ENCODE measurements around the gene QRICH1. TPM values are rescaled to one million over a fixed set of nuclear protein-coding genes. Genes with fewer than 3 reads are reported as not detected.

QRICH1 gene
- total RNA-seq, 1 donor from 2014 or later: 53.6 TPM

GRCh38 chr3:49076646-49077045, 17.2 kb downstream of the QRICH1 start:
- no peak for DNase-seq (ENCODE audit: low read depth)
- TF ChIP-seq CTCF (conservative IDR thresholded peaks at IDR 0.05; ENCODE audit: low read depth, low read length): no peak
- no peak overlapping the region for H3K4me3 ChIP-seq (ENCODE audit: low read depth, low read length)

DNA sequence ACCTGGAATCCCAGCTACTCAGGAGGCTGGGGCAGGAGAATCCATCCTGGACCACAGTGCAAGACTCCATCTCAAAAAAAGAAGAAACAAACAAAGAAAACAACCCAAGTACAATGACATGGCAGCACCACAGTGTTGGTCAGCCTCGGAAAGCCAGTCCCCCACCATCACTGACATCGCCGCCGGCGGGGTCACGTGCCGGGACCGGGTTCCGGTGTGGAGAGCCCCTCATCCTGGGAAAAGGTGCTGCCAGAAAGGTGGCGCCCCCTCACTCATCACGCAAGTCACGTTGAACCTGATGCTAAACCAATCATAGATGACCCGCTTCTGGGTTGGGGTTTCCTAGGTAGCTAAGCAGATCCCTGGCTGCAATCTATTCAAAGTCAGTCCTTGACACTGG, 17.8 kb downstream of the QRICH1 start:
- no peak overlapping the region for H3K4me3 ChIP-seq (ENCODE audit: low read depth, low read length)
- no peak for TF ChIP-seq CTCF (conservative IDR thresholded peaks at IDR 0.05; ENCODE audit: low read depth, low read length)
- no peak for DNase-seq (ENCODE audit: low read depth)

DNA sequence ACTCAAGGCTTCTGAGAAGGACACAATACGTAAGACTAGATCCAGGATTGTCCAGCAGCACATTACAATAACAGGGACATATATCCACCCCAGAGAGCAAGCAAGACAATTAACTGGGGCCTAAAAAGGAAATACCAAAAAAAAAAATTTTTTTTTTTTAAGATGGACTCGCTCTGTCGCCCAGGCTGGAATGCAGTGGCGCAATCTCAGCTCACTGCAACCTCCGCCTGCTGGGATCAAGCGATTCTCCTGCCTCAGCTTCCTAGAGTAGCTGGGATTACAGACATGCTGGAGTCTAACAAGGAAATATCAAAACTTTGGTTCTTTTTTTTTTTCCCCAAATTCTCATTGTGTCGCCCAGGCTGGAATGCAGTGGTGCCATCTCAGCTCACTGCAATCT, 35.9 kb downstream of the QRICH1 start:
- TF ChIP-seq CTCF (conservative IDR thresholded peaks at IDR 0.05; ENCODE audit: low read depth, low read length): no peak
- no peak for DNase-seq (ENCODE audit: low read depth)
- no peak overlapping the region for H3K4me3 ChIP-seq (ENCODE audit: low read depth, low read length)

DNA sequence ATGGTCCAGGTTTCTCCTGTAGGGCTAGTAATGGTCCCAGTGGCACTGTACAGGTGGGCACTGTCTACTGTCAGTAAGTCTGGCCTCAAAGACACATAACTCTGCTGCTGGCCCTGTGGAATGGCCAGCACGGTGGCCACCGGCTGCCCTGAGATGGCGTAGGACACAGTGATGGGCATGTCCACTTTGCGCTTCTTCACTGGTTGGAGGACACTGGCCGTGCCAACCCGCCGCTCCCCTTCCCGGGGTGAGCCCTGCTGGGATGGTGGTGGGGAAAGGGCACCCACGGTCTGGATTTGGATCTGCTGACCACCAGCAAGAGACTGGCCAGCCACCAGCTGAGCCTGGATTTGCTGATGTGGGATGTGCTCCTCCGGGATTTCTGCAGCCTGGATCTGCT, 36.6 kb downstream of the QRICH1 start:
- no peak overlapping the region for H3K4me3 ChIP-seq (ENCODE audit: low read depth, low read length)
- TF ChIP-seq CTCF (conservative IDR thresholded peaks at IDR 0.05; ENCODE audit: low read depth, low read length): no peak
- no peak for DNase-seq (ENCODE audit: low read depth)

DNA sequence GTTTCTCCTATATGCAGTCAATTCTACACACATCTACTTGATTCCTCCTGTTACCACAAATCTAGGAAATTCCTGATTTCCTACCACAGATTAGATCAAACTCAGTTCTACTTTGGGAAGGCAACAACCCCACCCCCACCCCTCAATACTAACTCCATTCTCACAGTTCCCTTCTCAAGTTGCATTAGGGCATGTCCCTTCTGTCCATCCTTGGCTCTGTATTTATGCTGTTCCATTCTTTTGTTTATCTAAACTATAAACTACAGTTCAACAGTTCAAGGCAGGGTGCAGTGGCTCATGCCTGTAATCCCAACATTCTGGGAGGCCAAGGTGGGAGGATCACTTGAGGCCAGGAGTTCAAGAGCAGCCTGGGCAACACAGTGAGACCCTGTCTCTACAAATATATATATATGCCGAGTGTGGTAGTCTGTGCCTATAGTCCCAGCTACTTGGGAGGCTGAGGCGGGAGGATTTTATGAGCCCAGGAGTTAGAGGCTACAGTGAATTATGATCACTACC, 39.5 kb downstream of the QRICH1 start:
- H3K4me3 ChIP-seq (ENCODE audit: low read depth, low read length): no peak overlapping the region
- TF ChIP-seq CTCF (conservative IDR thresholded peaks at IDR 0.05; ENCODE audit: low read depth, low read length): no peak

DNA sequence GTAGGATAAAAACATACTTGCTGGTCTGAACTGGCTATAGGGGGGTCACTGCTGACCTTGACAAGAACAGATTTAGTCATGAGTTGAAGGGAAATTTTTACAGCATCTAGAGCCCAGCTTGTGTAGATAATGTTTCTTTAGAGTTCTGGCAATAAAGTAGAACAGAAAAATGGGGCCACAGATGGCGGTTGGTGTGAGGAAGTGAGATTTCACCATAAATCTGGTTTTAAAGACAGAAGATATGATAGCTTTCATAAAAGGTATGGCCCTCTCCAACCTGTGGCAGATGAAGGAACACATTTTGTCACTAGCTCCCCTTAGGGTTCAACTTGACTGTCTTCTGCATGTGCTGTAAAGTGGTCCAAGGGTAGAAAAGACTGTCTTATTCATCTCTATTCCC, 40.3 kb downstream of the QRICH1 start:
- H3K4me3 ChIP-seq (ENCODE audit: low read depth, low read length): no peak overlapping the region
- TF ChIP-seq CTCF (conservative IDR thresholded peaks at IDR 0.05; ENCODE audit: low read depth, low read length): no peak
- no peak for DNase-seq (ENCODE audit: low read depth)

More for the DNA sequence above, 39.5 kb downstream of the QRICH1 start:
- DNase-seq (ENCODE audit: low read depth): no peak

DNA sequence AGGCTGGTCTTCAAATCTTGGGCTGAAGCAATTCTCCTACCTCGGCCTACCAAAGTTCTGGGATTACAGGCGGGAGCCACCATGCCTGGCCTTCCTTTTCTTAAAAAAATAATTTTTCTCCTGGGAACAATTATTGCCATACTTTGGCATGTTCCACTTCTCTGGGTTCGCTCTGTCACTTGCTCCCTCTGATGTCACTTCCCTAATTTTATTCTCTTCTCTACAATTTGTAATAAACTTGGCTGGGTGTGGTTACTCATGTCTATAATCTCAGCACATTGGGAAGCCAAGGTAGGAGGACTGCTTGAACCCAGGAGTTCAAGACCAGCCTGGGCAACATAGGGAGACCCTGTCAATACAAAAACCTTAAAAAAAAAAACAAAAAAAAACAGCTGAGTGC, 58.6 kb downstream of the QRICH1 start:
- TF ChIP-seq CTCF (conservative IDR thresholded peaks at IDR 0.05; ENCODE audit: low read depth, low read length): no peak
- no peak for DNase-seq (ENCODE audit: low read depth)
- no peak overlapping the region for H3K4me3 ChIP-seq (ENCODE audit: low read depth, low read length)
